PFSK-1 (cell line): ENCODE results near the gene HRK.

Experiments
- POLR2AphosphoS5 ChIP-seq: IDR thresholded peaks from 2 replicates; pipeline ENCODE4 v1.6.1; 2012; ENCODE audit warnings: low read depth, mild to moderate bottlenecking, control low read depth, low read length, moderate library complexity
- TF ChIP-seq, protein P1 (sequence below), 2 experiments: IDR thresholded peaks; 2 replicates each; pipeline versions ENCODE4 v1.6.1 to v1.8.0; 2011 to 2012; ENCODE audit warnings: low read depth in 2 of 2, low read length in 2 of 2, control low read depth in 1 of 2, inconsistent platforms in 1 of 2, mild to moderate bottlenecking in 1 of 2, moderate library complexity in 1 of 2; ENCODE audit not compliant: insufficient read depth in 1 of 2

DNA sequence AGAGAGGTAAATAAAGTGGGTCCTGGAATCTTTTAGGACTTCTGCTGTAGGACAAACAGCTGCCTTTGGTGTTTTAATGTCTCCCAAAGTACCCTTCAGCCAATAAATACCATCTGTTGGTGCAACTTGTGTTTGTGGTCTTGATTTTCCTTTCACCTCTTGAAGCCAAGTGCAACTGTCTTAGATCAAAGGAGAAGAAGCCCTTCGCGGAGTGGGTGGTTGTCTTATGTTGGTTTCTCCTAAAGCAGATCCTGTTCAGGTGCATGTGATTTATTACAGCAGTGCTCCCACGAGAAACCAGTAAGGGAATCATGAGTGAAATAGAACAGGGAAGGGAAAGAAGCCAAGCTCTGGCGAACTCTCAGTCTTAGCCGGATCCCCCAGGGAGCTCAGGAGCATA is 27.7 kb downstream of the HRK start:
- no peak for TF ChIP-seq POLR2AphosphoS5
- TF ChIP-seq, protein P1, sequence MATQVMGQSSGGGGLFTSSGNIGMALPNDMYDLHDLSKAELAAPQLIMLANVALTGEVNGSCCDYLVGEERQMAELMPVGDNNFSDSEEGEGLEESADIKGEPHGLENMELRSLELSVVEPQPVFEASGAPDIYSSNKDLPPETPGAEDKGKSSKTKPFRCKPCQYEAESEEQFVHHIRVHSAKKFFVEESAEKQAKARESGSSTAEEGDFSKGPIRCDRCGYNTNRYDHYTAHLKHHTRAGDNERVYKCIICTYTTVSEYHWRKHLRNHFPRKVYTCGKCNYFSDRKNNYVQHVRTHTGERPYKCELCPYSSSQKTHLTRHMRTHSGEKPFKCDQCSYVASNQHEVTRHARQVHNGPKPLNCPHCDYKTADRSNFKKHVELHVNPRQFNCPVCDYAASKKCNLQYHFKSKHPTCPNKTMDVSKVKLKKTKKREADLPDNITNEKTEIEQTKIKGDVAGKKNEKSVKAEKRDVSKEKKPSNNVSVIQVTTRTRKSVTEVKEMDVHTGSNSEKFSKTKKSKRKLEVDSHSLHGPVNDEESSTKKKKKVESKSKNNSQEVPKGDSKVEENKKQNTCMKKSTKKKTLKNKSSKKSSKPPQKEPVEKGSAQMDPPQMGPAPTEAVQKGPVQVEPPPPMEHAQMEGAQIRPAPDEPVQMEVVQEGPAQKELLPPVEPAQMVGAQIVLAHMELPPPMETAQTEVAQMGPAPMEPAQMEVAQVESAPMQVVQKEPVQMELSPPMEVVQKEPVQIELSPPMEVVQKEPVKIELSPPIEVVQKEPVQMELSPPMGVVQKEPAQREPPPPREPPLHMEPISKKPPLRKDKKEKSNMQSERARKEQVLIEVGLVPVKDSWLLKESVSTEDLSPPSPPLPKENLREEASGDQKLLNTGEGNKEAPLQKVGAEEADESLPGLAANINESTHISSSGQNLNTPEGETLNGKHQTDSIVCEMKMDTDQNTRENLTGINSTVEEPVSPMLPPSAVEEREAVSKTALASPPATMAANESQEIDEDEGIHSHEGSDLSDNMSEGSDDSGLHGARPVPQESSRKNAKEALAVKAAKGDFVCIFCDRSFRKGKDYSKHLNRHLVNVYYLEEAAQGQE (IDR thresholded peaks at IDR 0.05; ENCODE audit: insufficient read depth in 1 of 2, low read depth in 2 of 2, low read length in 2 of 2) = no peak
